Raji (cell line): Measurements from ENCODE around the gene SPTLC2.

Experiments
- POLR2A ChIP-seq: IDR thresholded peaks from 2 replicates; pipeline ENCODE4 v1.6.1; 2011; ENCODE audit warnings: low read depth, low read length, control low read depth; ENCODE audit not compliant: insufficient read depth

Gene SPTLC2

GRCh38 chr14:77607741-77608302 is 8.6 kb downstream of the SPTLC2 start:
- no peak for TF ChIP-seq POLR2A

GRCh38 chr14:77605392-77605972 is 11.0 kb downstream of the SPTLC2 start:
- TF ChIP-seq POLR2A, result no peak

GRCh38 chr14:77603654-77604255 is 12.7 kb downstream of the SPTLC2 start:
- TF ChIP-seq POLR2A, result no peak

GRCh38 chr14:77603031-77603430 is 13.4 kb downstream of the SPTLC2 start:
- TF ChIP-seq POLR2A, result no peak

- TF ChIP-seq POLR2A, result no peak
These were observed 14.4 kb downstream of the SPTLC2 start for GRCh38 chr14:77601846-77602619.

- no peak for TF ChIP-seq POLR2A
These were observed 16.5 kb downstream of the SPTLC2 start for GRCh38 chr14:77599889-77600288.

GRCh38 chr14:77598366-77599070 is 17.9 kb downstream of the SPTLC2 start:
- TF ChIP-seq POLR2A, result no peak

GRCh38 chr14:77593501-77593961 is 22.9 kb downstream of the SPTLC2 start:
- no peak for TF ChIP-seq POLR2A

GRCh38 chr14:77590845-77591485 is 25.5 kb downstream of the SPTLC2 start:
- no peak for TF ChIP-seq POLR2A

- TF ChIP-seq POLR2A, result no peak
These were observed 27.3 kb downstream of the SPTLC2 start for GRCh38 chr14:77589099-77589498.

GRCh38 chr14:77585385-77585784 is 31.1 kb downstream of the SPTLC2 start:
- no peak for TF ChIP-seq POLR2A

GRCh38 chr14:77584809-77585208 is 31.6 kb downstream of the SPTLC2 start:
- TF ChIP-seq POLR2A, result no peak

GRCh38 chr14:77583657-77584056 is 32.8 kb downstream of the SPTLC2 start:
- TF ChIP-seq POLR2A, result no peak

- TF ChIP-seq POLR2A, result no peak
These were observed 33.9 kb downstream of the SPTLC2 start for GRCh38 chr14:77582511-77582910.
